ENCODE results near the gene RORB. TPM values are rescaled to one million over a fixed set of nuclear protein-coding genes. Genes with fewer than 3 reads are reported as not detected.

Gene RORB
- total RNA-seq, 1 donor from 2014 or later: 2.7 TPM

DNA sequence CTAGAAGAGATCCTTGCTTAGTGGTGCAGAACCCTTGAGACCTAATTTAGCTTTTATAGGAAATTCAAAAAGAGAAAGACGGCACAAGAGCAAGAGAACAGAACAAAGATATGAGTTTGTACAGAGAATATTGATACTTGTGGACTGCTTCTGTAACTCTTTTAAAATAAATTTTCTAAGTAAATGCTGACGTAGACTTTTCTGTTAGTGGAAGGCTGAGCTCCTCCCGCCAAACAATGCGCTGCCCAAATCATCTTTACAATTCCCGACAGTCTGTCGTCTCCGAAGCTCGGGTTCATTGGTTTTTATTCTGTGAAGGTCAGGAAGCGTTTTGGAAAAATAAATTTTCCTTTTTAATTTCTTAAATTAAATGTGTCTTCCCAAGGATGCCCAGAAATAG is 22.3 kb downstream of the RORB start:
- H3K4me1 ChIP-seq: no peaks in the 10 kb centered on the region
- intact Hi-C loops (cut with DNase I): no loop called here
- TF ChIP-seq POLR2AphosphoS5 (IDR thresholded peaks at IDR 0.05; ENCODE audit: insufficient read depth in 1 of 2, low read depth in 1 of 2) (no peak), POLR2A (IDR thresholded peaks at IDR 0.05) (no peak)
- TF ChIP-seq, protein P1, sequence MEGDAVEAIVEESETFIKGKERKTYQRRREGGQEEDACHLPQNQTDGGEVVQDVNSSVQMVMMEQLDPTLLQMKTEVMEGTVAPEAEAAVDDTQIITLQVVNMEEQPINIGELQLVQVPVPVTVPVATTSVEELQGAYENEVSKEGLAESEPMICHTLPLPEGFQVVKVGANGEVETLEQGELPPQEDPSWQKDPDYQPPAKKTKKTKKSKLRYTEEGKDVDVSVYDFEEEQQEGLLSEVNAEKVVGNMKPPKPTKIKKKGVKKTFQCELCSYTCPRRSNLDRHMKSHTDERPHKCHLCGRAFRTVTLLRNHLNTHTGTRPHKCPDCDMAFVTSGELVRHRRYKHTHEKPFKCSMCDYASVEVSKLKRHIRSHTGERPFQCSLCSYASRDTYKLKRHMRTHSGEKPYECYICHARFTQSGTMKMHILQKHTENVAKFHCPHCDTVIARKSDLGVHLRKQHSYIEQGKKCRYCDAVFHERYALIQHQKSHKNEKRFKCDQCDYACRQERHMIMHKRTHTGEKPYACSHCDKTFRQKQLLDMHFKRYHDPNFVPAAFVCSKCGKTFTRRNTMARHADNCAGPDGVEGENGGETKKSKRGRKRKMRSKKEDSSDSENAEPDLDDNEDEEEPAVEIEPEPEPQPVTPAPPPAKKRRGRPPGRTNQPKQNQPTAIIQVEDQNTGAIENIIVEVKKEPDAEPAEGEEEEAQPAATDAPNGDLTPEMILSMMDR (IDR thresholded peaks at IDR 0.05): no peak
- no peak overlapping the region for H3K4me3 ChIP-seq
- H3K27me3 ChIP-seq: no peaks in the 10 kb centered on the region
- no peak overlapping the region for H3K27ac ChIP-seq
- H3K36me3 ChIP-seq: no peaks in the 10 kb centered on the region
- DNase-seq (ENCODE audit: extremely low spot score in 2 of 2): no peak
- H3K9me3 ChIP-seq: no peaks in the 10 kb centered on the region

DNA sequence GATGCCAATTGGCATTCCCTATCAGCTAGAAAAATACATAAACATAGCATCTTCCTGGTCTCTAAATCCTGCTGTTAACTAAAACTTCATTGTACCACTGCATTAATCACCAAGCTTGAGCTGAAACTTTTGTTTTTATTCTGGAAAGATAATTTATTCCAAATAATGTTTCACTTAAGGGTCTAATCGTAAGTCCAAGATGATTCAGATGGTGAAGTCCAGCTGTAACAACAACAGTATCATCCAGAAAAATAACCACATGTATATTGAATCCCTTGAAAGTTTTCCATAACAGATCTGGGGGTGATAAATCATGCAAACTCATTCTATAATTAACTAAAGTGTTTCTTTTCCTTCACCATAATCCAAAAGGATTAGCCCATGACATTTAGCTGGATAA is 23.9 kb downstream of the RORB start:
- intact Hi-C loops (cut with DNase I): no loop called here
- Histone ChIP-seq H3K27ac (no peak overlapping the region), H3K9me3 (no peaks in the 10 kb centered on the region), H3K36me3 (no peaks in the 10 kb centered on the region), H3K27me3 (no peaks in the 10 kb centered on the region), H3K4me3 (no peak overlapping the region), H3K4me1 (no peaks in the 10 kb centered on the region)
- no peak for DNase-seq (ENCODE audit: extremely low spot score in 2 of 2)
- TF ChIP-seq, protein P1 (IDR thresholded peaks at IDR 0.05): no peak
- TF ChIP-seq POLR2AphosphoS5 (IDR thresholded peaks at IDR 0.05; ENCODE audit: insufficient read depth in 1 of 2, low read depth in 1 of 2) (no peak), POLR2A (IDR thresholded peaks at IDR 0.05) (no peak)

DNA sequence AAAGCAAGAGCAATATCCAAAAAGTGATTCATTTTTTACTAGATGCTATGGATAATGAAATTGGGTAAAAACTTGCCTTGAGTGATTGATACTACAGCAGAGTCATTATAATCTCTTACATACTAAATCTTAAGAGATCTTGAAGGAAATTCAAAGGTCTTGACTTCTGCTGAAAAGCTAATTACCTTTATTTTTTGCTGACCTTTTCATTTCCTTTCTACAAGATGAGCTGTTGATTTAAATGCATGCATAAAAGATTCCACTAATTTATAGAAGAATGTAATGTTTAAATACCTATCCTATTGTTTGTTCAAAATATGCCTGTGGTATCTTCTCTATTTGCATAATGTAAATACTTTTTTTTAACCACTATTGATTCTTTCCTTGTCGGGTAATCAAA is 27.2 kb downstream of the RORB start:
- H3K9me3 ChIP-seq: no peaks in the 10 kb centered on the region
- no peak for TF ChIP-seq POLR2AphosphoS5 (IDR thresholded peaks at IDR 0.05; ENCODE audit: insufficient read depth in 1 of 2, low read depth in 1 of 2)
- TF ChIP-seq, protein P1 (IDR thresholded peaks at IDR 0.05): no peak
- no peaks in the 10 kb centered on the region for H3K27me3 ChIP-seq
- DNase-seq (ENCODE audit: extremely low spot score in 2 of 2): no peak
- no peaks in the 10 kb centered on the region for H3K4me1 ChIP-seq
- intact Hi-C loops (cut with DNase I): no loop called here
- no peaks in the 10 kb centered on the region for H3K36me3 ChIP-seq
- no peak overlapping the region for H3K27ac ChIP-seq
- no peak overlapping the region for H3K4me3 ChIP-seq

DNA sequence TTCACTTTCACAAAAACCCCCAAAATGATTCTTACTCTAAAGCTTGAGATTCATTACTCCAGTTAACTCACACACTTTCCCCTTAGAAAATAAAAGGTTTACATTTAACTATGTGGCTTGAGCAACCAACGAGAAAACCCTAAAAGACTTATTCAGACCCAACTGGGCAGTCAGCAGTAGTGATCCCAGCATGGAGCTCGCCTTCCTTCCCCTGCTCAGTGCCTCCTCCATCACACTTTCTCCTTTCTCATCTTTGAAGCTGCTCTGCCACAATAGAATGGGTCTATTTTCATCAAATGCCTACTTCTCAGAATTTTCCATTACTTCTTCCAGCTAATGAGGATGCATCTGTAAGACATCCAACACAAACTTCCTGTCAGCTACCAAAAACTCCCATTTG is 29.1 kb downstream of the RORB start:
- no peak overlapping the region for H3K4me3 ChIP-seq
- H3K9me3 ChIP-seq: no peaks in the 10 kb centered on the region
- no peaks in the 10 kb centered on the region for H3K4me1 ChIP-seq
- no peak overlapping the region for H3K27ac ChIP-seq
- H3K27me3 ChIP-seq: no peaks in the 10 kb centered on the region
- no peaks in the 10 kb centered on the region for H3K36me3 ChIP-seq
- intact Hi-C loops (cut with DNase I): no loop called here
- no peak for DNase-seq (ENCODE audit: extremely low spot score in 2 of 2)
- TF ChIP-seq, protein P1 (IDR thresholded peaks at IDR 0.05): no peak
- no peak for TF ChIP-seq POLR2A (IDR thresholded peaks at IDR 0.05)
- no peak for TF ChIP-seq POLR2AphosphoS5 (IDR thresholded peaks at IDR 0.05; ENCODE audit: insufficient read depth in 1 of 2, low read depth in 1 of 2)

DNA sequence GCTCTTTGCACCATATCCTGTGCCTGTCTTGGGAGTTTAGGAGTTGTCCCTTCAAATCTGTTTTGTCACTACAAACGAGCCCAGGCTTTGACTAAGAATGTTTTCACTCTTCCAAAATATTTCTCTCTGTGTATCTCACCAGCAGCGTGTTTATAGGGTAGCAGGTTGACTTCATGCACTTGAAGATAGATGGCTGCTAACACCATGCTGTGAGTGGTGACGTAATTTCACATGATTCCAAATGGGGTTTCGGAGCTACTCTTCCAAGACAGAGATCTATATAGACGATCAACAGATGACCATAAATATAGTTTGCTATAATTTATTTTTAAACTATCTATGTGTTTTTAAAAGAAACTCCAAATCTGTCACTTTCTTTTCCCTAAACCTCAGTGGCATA is 30.6 kb downstream of the RORB start:
- H3K27me3 ChIP-seq: no peaks in the 10 kb centered on the region
- H3K36me3 ChIP-seq: no peaks in the 10 kb centered on the region
- no peak overlapping the region for H3K4me3 ChIP-seq
- TF ChIP-seq, protein P1 (IDR thresholded peaks at IDR 0.05): no peak
- intact Hi-C loops (cut with DNase I): no loop called here
- H3K27ac ChIP-seq: no peak overlapping the region
- no peaks in the 10 kb centered on the region for H3K4me1 ChIP-seq
- no peak for DNase-seq (ENCODE audit: extremely low spot score in 2 of 2)
- no peaks in the 10 kb centered on the region for H3K9me3 ChIP-seq

All from vagina (tissue), 2 donors.